Activated T-helper 1 cell treated with anti-CD3 and anti-CD28 coated beads, Interleukin-12 subunit alpha, Interleukin-12 subunit beta, Interleukin-2, Interleukin-4 antibody, amounts not matched to agents 30 ng/mL and 10 ng/mL and 1 ng/mL, durations not matched to agents 14 hours and 24 hours and 36 hours (primary cell): ENCODE results near the gene GRK4. TPM values are rescaled to one million over a fixed set of nuclear protein-coding genes. Genes with fewer than 3 reads are reported as not detected.
A peak's percentile ranks its signal among the peaks of the same experiment; 100 is the strongest.
"Not testable (repeated sequence)": the region's sequence is repeated elsewhere in the genome, so short reads cannot be mapped to it uniquely, and the experiment has no call there.

ENCODE experiments used
- DNase-seq: peaks from one replicate; pipeline ENCODE4 v3.0.0; 2021; ENCODE audit warnings: low spot score
- H3K27ac Mint-ChIP-seq: one replicate; pipeline ENCODE4 v1.8.0; 2021; ENCODE audit warnings: mild to moderate bottlenecking, mixed read lengths
- H3K27me3 Mint-ChIP-seq: one replicate; pipeline ENCODE4 v1.8.0; 2022; ENCODE audit warnings: mild to moderate bottlenecking, moderate library complexity, mixed read lengths; ENCODE audit not compliant: insufficient read depth
- H3K36me3 Mint-ChIP-seq: one replicate; pipeline ENCODE4 v1.8.0; 2021; ENCODE audit warnings: low read depth, mixed read lengths
- H3K4me1 Mint-ChIP-seq: one replicate; pipeline ENCODE4 v1.8.0; 2021; ENCODE audit warnings: low read depth, mixed read lengths
- H3K4me3 Mint-ChIP-seq: one replicate; pipeline ENCODE4 v1.8.0; 2021; ENCODE audit warnings: mild to moderate bottlenecking, moderate library complexity, mixed read lengths
- H3K9me3 Mint-ChIP-seq: one replicate; pipeline ENCODE4 v1.8.0; 2021; ENCODE audit warnings: mixed read lengths
- intact Hi-C: fragments of 100-400 bp; cut with micrococcal nuclease; formaldehyde crosslinking; loops from one replicate; pipeline ENCODE4 v1.15.1; 2024
- total RNA-seq: library from RNA; stranded (reverse); gene quantifications from 2 replicates; pipeline ENCODE4 v1.2.3, GENCODE V29; 2022

Gene GRK4
- total RNA-seq, 1 donor from 2014 or later = 4.4 TPM

- DNase-seq = no peak
- Mint-ChIP-seq H3K36me3 (peaks cover 71% of the 10 kb centered on the region), H3K27me3 (no peaks in the 10 kb centered on the region), H3K4me3 (no peak overlapping the region), H3K9me3 (no peaks in the 10 kb centered on the region), H3K27ac (peak overlapping the region; percentile 34), H3K4me1 (peaks cover 34% of the 10 kb centered on the region)
- intact Hi-C loops = no loop called here
Observed at GRCh38 chr4:2948895-2949781, 14.2 kb upstream of the GRK4 start.

- no peak for DNase-seq
- Mint-ChIP-seq H3K27ac (no peak overlapping the region), H3K9me3 (no peaks in the 10 kb centered on the region), H3K4me3 (no peak overlapping the region), H3K36me3 (peaks cover 77% of the 10 kb centered on the region), H3K4me1 (peaks cover 40% of the 10 kb centered on the region), H3K27me3 (no peaks in the 10 kb centered on the region)
- intact Hi-C loops = no loop called here
Observed at GRCh38 chr4:2949782-2950125, 13.6 kb upstream of the GRK4 start.

DNA sequence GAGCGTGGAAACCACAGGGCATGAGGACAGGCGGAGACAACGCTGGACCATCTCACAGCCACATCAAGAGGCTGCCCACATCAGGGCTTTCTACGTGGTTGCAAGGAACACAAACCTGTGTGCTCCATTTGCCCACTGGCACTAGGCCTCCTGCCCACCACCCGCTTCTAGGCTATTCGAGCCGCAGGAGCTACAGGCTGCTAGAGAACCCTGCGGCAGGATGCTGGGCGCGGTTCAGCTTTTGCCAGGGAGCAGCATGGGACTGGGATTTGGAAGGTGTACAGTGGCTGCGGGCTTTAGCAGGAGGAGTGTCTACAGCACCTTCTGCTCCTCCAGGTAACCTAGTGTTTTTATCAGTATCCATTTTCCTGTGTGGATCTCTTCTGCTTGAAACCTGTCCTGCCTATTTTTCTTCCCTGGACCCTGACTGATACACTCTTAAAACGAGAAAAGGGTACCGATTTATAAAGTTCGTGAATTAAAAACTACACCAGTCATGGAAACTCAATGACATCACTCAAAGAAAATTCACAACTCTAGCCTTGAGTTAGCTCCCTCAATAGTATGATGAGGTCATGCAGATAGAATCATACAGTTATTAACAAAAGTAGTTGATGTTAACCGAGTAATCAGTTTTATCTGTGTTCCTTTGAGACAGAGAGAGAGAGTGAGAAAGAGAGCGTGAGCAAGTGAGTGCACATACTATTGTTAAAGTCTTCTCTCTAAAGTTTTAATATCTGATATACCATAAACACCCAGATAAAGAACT lies 13.0 kb upstream of the GRK4 start:
- Mint-ChIP-seq H3K4me3 (peak overlapping the region; percentile 34), H3K36me3 (peaks cover 72% of the 10 kb centered on the region), H3K4me1 (peaks cover 42% of the 10 kb centered on the region), H3K27me3 (no peaks in the 10 kb centered on the region), H3K27ac (peak overlapping the region; percentile 66), H3K9me3 (no peaks in the 10 kb centered on the region)
- intact Hi-C loops = no loop called here
- DNase-seq = no peak

DNA sequence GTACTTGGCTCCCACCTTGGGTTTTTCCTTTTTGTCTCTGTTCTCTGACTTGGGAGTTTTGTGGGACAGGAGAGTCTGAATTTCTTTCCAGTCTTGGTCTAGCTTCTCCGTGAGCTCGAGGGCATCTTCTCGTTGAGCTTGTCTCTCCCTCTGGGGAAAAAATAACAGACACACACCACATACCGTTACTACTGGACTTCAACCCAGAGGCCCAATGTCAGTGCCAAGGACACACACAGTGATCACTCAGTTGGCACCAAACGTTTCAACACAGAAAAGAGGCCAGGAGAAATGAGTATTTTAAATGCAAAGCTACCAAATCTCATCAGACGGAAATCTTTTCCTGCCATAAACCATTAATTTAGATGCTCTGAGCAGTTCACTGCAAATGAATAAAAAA lies 9.9 kb upstream of the GRK4 start:
- Mint-ChIP-seq H3K4me1 (peaks cover 66% of the 10 kb centered on the region), H3K9me3 (no peaks in the 10 kb centered on the region), H3K36me3 (peaks cover 74% of the 10 kb centered on the region), H3K27ac (peak overlapping the region; percentile 98), H3K27me3 (no peaks in the 10 kb centered on the region), H3K4me3 (peak overlapping the region; percentile 80)
- no peak for DNase-seq
- intact Hi-C loops = no loop called here

GRCh38 chr4:2954358-2955185 lies 8.8 kb upstream of the GRK4 start:
- H3K36me3 Mint-ChIP-seq = peaks cover 75% of the 10 kb centered on the region
- peak; percentile 64 for DNase-seq
- no peaks in the 10 kb centered on the region for H3K9me3 Mint-ChIP-seq
- intact Hi-C loops = loop anchor here (1.0 to 2.0 kb wide), 9 partner anchors 8 to 418 kb away; partner anchors contain the start of genes FAM193A, HTT, HTT-AS and TNIP2
- H3K27ac Mint-ChIP-seq = peak overlapping the region; percentile 98
- no peaks in the 10 kb centered on the region for H3K27me3 Mint-ChIP-seq
- peaks cover 72% of the 10 kb centered on the region for H3K4me1 Mint-ChIP-seq
- H3K4me3 Mint-ChIP-seq = peak overlapping the region; percentile 80

GRCh38 chr4:2955186-2956044 lies 8.0 kb upstream of the GRK4 start:
- H3K27ac Mint-ChIP-seq = peak overlapping the region; percentile 98
- peak overlapping the region; percentile 80 for H3K4me3 Mint-ChIP-seq
- H3K4me1 Mint-ChIP-seq = peaks cover 69% of the 10 kb centered on the region
- intact Hi-C loops = loop anchor here (2.0 kb wide), 4 partner anchors 109 to 419 kb away; partner anchors contain the start of genes FAM193A, HTT and HTT-AS
- H3K27me3 Mint-ChIP-seq, DNase-seq, H3K9me3 Mint-ChIP-seq: not testable (repeated sequence)
- H3K36me3 Mint-ChIP-seq = peaks cover 70% of the 10 kb centered on the region

DNA sequence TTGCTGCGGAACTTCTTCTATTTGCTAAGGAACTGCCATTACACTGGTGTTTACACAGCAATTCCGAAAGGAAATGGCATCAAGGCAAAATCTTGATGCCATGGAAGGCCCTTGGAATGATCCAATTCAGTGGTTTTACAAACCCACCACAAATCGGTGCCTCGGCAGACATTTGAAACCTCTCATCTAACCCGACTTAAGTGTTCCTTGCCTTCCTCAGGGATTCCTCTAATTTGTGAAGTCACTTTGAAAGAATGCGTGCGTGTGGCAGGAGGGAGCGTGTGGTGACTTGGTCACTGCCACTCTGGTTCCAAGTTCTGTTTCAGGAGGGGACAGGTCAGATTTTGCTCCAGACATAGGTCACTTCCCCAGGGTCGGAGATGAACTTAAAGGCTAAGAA lies 4.9 kb upstream of the GRK4 start:
- peaks cover 67% of the 10 kb centered on the region for H3K4me1 Mint-ChIP-seq
- peak overlapping the region; percentile 57 for H3K4me3 Mint-ChIP-seq
- H3K36me3 Mint-ChIP-seq = peaks cover 55% of the 10 kb centered on the region
- no peaks in the 10 kb centered on the region for H3K27me3 Mint-ChIP-seq
- H3K9me3 Mint-ChIP-seq = no peaks in the 10 kb centered on the region
- intact Hi-C loops = no loop called here
- H3K27ac Mint-ChIP-seq = no peak overlapping the region
- DNase-seq = no peak

DNA sequence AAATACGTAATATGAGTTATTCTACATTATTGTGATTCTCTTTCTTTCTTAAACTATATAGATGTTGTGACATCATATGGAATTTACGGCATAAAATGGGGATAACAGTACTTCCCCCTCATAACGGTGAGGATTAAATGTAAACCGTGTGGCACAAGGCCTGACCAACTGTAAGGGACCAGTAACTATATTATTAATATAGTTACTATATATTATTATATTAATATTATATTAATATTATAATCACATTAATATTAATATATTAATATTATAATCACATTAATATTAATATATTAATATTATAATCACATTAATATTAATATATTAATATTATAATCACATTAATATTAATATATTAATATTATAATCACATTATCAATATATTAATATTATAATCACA lies 2.9 kb upstream of the GRK4 start:
- Mint-ChIP-seq H3K4me1 (peaks cover 58% of the 10 kb centered on the region), H3K36me3 (peaks cover 42% of the 10 kb centered on the region)
- not testable (repeated sequence) for H3K9me3 Mint-ChIP-seq, DNase-seq, H3K27ac Mint-ChIP-seq, H3K27me3 Mint-ChIP-seq, H3K4me3 Mint-ChIP-seq
- intact Hi-C loops = loop anchor here (10.0 kb wide), 1 partner anchor 244 kb away; no protein-coding TSS in a partner anchor

- H3K36me3 Mint-ChIP-seq = peaks cover 32% of the 10 kb centered on the region
- H3K4me1 Mint-ChIP-seq = peaks cover 48% of the 10 kb centered on the region
Observed at GRCh38 chr4:2961421-2961810, 2.0 kb upstream of the GRK4 start.

GRCh38 chr4:2961811-2962441 lies 1.4 kb upstream of the GRK4 start:
- intact Hi-C loops = loop anchor here (1.0 to 10.0 kb wide), 6 partner anchors 8 to 1241 kb away; partner anchors contain the start of genes NSD2, TACC3 and TMEM129
- DNase-seq = peak; percentile 42
- peaks cover 29% of the 10 kb centered on the region for H3K36me3 Mint-ChIP-seq
- H3K9me3 Mint-ChIP-seq = no peaks in the 10 kb centered on the region
- H3K27me3 Mint-ChIP-seq = no peaks in the 10 kb centered on the region
- peak overlapping the region; percentile 97 for H3K4me3 Mint-ChIP-seq
- H3K27ac Mint-ChIP-seq = peak overlapping the region; percentile 92
- H3K4me1 Mint-ChIP-seq = peaks cover 43% of the 10 kb centered on the region

More at GRCh38 chr4:2961421-2961810, 2.0 kb upstream of the GRK4 start:
- no peaks in the 10 kb centered on the region for H3K9me3 Mint-ChIP-seq
- DNase-seq = no peak
- intact Hi-C loops = loop anchor here (10.0 kb wide), 1 partner anchor 243 kb away; no protein-coding TSS in a partner anchor
- no peaks in the 10 kb centered on the region for H3K27me3 Mint-ChIP-seq
- H3K27ac Mint-ChIP-seq = peak overlapping the region; percentile 92
- H3K4me3 Mint-ChIP-seq = peak overlapping the region; percentile 97

GRCh38 chr4:2962614-2963174 lies 677 bp upstream of the GRK4 start:
- no peak for DNase-seq
- peaks cover 24% of the 10 kb centered on the region for H3K36me3 Mint-ChIP-seq

More at GRCh38 chr4:2962614-2963174, 677 bp upstream of the GRK4 start:
- Mint-ChIP-seq H3K4me1 (peaks cover 35% of the 10 kb centered on the region), H3K27ac (peak overlapping the region; percentile 92), H3K9me3 (no peaks in the 10 kb centered on the region), H3K4me3 (peak overlapping the region; percentile 97), H3K27me3 (no peaks in the 10 kb centered on the region)
- intact Hi-C loops = loop anchor here (1.0 to 10.0 kb wide), 12 partner anchors 8 to 1242 kb away; partner anchors contain the start of genes ADD1, FAM193A, HTT and HTT-AS
